Skeletal muscle tissue (tissue), 4 donors: ENCODE data around the gene TNRC18. TPM values are rescaled to one million over a fixed set of nuclear protein-coding genes. Genes with fewer than 3 reads are reported as not detected.
"Not testable (repeated sequence)": the region's sequence is repeated elsewhere in the genome, so short reads cannot be mapped to it uniquely, and the experiment has no call there.

Experiments
- H3K27ac ChIP-seq: one replicate; pipeline ENCODE4 v1.7.0; 2013; ENCODE audit warnings: mild to moderate bottlenecking, low read depth, low read length, inconsistent platforms
- H3K27me3 ChIP-seq, 3 donors: one replicate each; pipeline ENCODE4 v1.7.0; 2013; ENCODE audit warnings: low read length in 3 of 3; ENCODE audit not compliant: control insufficient read depth in 3 of 3, insufficient read depth in 3 of 3
- H3K36me3 ChIP-seq, 3 donors: one replicate each; pipeline ENCODE4 v1.7.0; 2013; ENCODE audit warnings: low read length in 3 of 3; ENCODE audit not compliant: control insufficient read depth in 3 of 3, insufficient read depth in 3 of 3
- H3K4me1 ChIP-seq, 3 donors: one replicate each; pipeline ENCODE4 v1.7.0; 2013; ENCODE audit warnings: low read length in 3 of 3, mild to moderate bottlenecking in 3 of 3; ENCODE audit not compliant: control insufficient read depth in 3 of 3, insufficient read depth in 3 of 3
- H3K4me3 ChIP-seq, 3 donors: one replicate each; pipeline ENCODE4 v1.7.0; 2013; ENCODE audit warnings: low read length in 3 of 3
- H3K9ac ChIP-seq, 3 donors: one replicate each; pipeline ENCODE4 v1.7.0; 2013; ENCODE audit warnings: low read length in 3 of 3, mild to moderate bottlenecking in 3 of 3, moderate library complexity in 2 of 3, low read depth in 1 of 3
- H3K9me3 ChIP-seq, 3 donors: one replicate each; pipeline ENCODE4 v1.7.0; 2013; ENCODE audit warnings: low read length in 3 of 3; ENCODE audit not compliant: control insufficient read depth in 3 of 3
- total RNA-seq: library from RNA; depleted of rRNA; stranded (reverse); fragments of >200 nt; gene quantifications from one replicate; pipeline ENCODE4 v1.2.3, GENCODE V29; 2014
- donor health status: Osteomylitis.

The TNRC18 gene
- total RNA-seq, 1 donor from 2014 or later, result 25.6 TPM

GRCh38 chr7:5278766-5279165 lies 144.9 kb downstream of the TNRC18 start:
- H3K4me3 ChIP-seq, result no peak overlapping the region
- no peak overlapping the region for H3K27ac ChIP-seq
- H3K9ac ChIP-seq, result no peak overlapping the region
- peaks cover 7 to 12% (median 10%) of the 10 kb centered on the region in 3 donors for H3K27me3 ChIP-seq
- no peaks in the 10 kb centered on the region for H3K36me3 ChIP-seq
- H3K9me3 ChIP-seq, result no peaks in the 10 kb centered on the region
- H3K4me1 ChIP-seq, result peaks cover 0 to 5% (median 0%) of the 10 kb centered on the region in 3 donors

- no peak overlapping the region for H3K9ac ChIP-seq
- H3K4me3 ChIP-seq, result no peak overlapping the region
- no peaks in the 10 kb centered on the region for H3K36me3 ChIP-seq
- peaks cover 7 to 10% (median 9%) of the 10 kb centered on the region in 3 donors for H3K27me3 ChIP-seq
- H3K27ac ChIP-seq, result no peak overlapping the region
- H3K9me3 ChIP-seq, result no peaks in the 10 kb centered on the region
- peaks cover 0 to 2% (median 0%) of the 10 kb centered on the region in 3 donors for H3K4me1 ChIP-seq
These were observed 147.0 kb downstream of the TNRC18 start for GRCh38 chr7:5276611-5277010.

DNA sequence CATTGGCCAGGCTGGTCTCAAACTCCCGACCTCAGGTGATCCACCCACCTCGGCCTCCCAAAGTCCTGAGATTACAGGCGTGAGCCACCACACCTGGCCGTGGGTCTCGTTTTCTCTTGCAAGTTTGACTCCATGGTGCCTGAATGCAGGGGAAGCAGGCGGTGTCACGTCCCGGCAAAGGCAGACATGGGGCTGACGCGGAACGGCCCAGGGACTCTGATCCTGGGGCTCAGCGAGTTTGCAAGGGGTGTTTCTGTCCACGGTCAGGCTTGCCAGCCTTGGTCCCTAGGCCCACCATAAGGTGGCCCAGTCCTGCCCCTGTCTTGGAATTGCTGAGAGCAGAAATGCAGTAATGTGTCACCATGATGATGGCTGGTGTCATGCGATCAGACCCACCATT lies 147.5 kb downstream of the TNRC18 start:
- H3K27ac ChIP-seq, H3K4me3 ChIP-seq: not testable (repeated sequence)

DNA sequence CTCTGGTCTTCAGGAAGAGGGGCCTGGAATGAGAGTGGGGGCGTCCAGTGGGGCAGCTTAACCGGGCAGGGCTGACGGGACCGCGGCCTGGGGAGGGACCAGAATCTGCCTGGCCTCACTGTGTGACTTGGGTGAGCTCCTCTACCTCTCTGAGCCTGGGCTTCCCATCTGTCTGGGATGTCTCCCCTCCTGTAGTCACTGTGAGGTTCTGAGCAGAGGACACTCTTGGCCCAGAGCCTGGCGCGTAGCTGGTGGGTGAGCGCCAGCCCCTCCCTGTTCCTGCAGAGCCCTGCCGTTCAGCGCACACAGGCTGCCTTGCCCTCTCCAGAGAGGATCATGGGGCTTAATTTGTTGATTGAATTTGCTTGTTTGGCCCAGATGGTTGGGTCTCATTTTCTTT lies 148.1 kb downstream of the TNRC18 start:
- not testable (repeated sequence) for H3K4me1 ChIP-seq, H3K9ac ChIP-seq, H3K36me3 ChIP-seq, H3K9me3 ChIP-seq, H3K27me3 ChIP-seq, H3K27ac ChIP-seq, H3K4me3 ChIP-seq

More for the DNA sequence above, 147.5 kb downstream of the TNRC18 start:
- H3K36me3 ChIP-seq, H3K27me3 ChIP-seq, H3K9me3 ChIP-seq, H3K9ac ChIP-seq, H3K4me1 ChIP-seq: not testable (repeated sequence)

DNA sequence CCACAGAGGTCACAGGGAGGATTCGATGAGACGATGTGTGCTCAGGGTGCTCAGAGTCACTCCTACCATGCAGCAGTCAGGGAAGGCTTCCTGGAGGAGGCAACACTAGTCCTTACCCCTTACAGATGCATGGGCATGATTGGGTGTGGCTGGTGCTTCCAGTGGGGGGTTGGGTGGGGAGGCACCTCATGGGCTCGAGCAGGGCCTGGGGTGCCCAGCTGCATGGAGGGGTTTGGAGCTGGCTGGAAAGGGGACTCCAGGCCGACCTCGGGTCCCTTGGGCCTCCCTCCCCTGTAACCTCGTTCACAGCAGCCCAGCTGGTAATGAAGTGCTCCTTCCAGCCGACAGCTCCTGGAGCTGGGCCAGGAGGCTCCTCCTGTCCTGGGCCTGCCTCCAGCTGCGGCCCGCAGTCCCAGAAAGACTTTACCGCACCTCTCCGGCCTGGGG lies 148.6 kb downstream of the TNRC18 start:
- H3K27ac ChIP-seq, H3K27me3 ChIP-seq, H3K9ac ChIP-seq, H3K36me3 ChIP-seq, H3K9me3 ChIP-seq, H3K4me3 ChIP-seq, H3K4me1 ChIP-seq: not testable (repeated sequence)

- no peak overlapping the region for H3K27ac ChIP-seq
- H3K27me3 ChIP-seq, result peaks cover 7 to 10% (median 9%) of the 10 kb centered on the region in 3 donors
- H3K9me3 ChIP-seq, result no peaks in the 10 kb centered on the region
- no peak overlapping the region for H3K9ac ChIP-seq
- no peaks in the 10 kb centered on the region for H3K36me3 ChIP-seq
- no peak overlapping the region for H3K4me3 ChIP-seq
- H3K4me1 ChIP-seq, result peaks cover 0 to 2% (median 0%) of the 10 kb centered on the region in 3 donors
These were observed 149.2 kb downstream of the TNRC18 start for GRCh38 chr7:5274441-5274840.

DNA sequence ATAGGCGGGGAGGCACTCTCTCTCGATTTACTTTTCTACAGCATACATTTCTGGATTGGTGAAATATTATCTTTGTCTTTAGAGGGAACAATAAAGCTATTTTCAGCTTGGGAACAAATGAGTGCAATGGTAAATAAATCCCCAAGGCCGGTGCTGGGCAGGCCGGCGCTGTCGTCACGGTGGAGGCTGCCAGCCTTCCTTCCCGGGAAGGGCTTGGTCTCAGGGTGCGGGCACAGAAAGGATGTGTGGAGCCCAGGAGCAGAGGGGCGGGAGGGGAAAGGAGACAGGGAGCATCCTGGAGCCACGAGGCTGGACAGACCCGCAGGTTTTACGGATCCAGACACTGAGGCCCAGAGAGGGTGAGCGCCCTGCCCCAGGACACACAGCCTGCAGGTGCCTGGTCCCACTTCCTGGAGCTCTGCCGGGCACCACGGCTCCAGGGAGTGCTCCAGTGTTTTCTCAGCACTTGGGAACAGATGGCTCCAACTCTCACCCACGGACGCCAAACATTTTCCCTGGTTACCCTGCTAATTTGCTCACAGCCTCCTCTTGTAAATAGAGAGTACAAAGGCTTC lies 149.7 kb downstream of the TNRC18 start:
- H3K4me3 ChIP-seq, H3K27ac ChIP-seq, H3K27me3 ChIP-seq, H3K36me3 ChIP-seq, H3K4me1 ChIP-seq, H3K9ac ChIP-seq, H3K9me3 ChIP-seq: not testable (repeated sequence)

- Histone ChIP-seq H3K9me3 (no peaks in the 10 kb centered on the region), H3K27me3 (peaks cover 7 to 13% (median 10%) of the 10 kb centered on the region in 3 donors), H3K4me1 (peaks cover 0 to 2% (median 0%) of the 10 kb centered on the region in 3 donors), H3K4me3 (no peak overlapping the region), H3K27ac (no peak overlapping the region), H3K36me3 (no peaks in the 10 kb centered on the region), H3K9ac (no peak overlapping the region)
These were observed 152.8 kb downstream of the TNRC18 start for GRCh38 chr7:5270788-5271187.

DNA sequence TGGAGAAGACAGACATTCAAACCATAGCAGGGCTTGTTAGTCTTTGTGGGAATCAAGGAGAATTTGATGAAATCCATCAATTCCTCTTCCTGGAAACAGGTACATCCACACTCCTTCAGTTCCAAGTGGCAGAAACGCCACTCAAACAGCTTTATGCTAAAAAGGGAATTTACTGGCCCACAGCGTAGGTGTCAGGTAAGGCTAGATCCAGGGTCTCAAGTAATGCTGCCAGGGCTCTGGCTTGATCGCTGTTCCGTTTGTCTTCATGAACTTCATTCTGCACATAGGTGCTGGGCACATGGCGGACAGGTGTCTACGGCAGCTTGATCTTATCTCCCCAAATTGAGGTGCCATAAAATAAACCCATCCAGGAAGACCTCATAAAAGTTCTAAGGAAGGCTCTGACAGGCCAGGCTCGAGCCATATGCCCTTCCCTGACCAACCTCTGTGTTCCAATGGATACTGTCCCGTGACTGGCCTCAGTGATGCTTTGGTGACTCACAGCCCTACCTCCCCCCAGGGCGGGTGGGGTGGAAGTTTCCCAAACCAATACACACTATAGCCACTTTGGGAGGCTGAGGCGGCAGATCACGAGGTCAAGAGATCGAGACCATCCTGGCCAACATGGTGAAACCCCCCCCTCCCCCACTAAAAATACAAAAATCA lies 153.5 kb downstream of the TNRC18 start:
- H3K36me3 ChIP-seq, H3K27ac ChIP-seq, H3K9me3 ChIP-seq, H3K4me1 ChIP-seq, H3K4me3 ChIP-seq, H3K9ac ChIP-seq: not testable (repeated sequence)
- peaks cover 10 to 15% (median 14%) of the 10 kb centered on the region in 3 donors for H3K27me3 ChIP-seq

DNA sequence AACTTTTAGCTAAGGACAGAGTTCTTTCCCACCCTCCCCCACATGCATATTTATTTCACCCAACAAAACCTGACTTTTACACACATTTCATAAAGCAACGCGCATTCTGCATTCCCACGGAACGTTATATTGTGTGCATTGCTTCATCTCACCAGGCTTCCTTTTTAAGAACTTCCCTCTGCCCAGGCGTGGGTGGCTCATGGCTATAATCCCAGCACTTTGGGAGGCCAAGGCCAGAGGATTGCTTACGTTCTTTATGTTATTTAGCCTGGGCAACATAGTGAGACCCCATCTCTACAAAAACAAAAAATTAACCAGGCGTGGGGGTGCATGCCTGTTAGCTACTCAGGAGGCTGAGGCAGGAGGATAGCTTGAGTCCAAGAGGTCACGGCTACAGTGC lies 155.8 kb downstream of the TNRC18 start:
- H3K4me3 ChIP-seq, H3K36me3 ChIP-seq, H3K9me3 ChIP-seq, H3K27ac ChIP-seq, H3K27me3 ChIP-seq, H3K4me1 ChIP-seq, H3K9ac ChIP-seq: not testable (repeated sequence)
